GM12878 (cell line): ENCODE data around the gene EEPD1.

Experiments
- CTCF ChIP-seq, 3 experiments: IDR thresholded peaks in 2 of 3; conservative IDR thresholded peaks in 1 of 3; 2 replicates each; pipeline ENCODE4 v1.5.1; 2011; ENCODE audit warnings: low read depth in 3 of 3, low read length in 3 of 3, mild to moderate bottlenecking in 3 of 3, control low read depth in 2 of 3, moderate library complexity in 2 of 3, inconsistent platforms in 1 of 3, mixed read lengths in 1 of 3; ENCODE audit not compliant: control insufficient read depth in 2 of 3, insufficient read depth in 1 of 3; ENCODE audit errors: extremely low read depth in 1 of 3
- HCFC1 ChIP-seq: fragments of 150-350 bp; IDR thresholded peaks from 2 replicates; pipeline ENCODE4 v1.6.1; 2014; ENCODE audit warnings: low read length
- MYC ChIP-seq: IDR thresholded peaks from 2 replicates; pipeline ENCODE4 v1.6.1; 2011; ENCODE audit warnings: mild to moderate bottlenecking, low read length, moderate library complexity, inconsistent platforms; ENCODE audit not compliant: insufficient read depth, insufficient replicate concordance, insufficient read length, severe bottlenecking
- POLR2AphosphoS5 ChIP-seq: IDR thresholded peaks from 2 replicates; pipeline ENCODE4 v1.6.1; 2011; ENCODE audit warnings: mild to moderate bottlenecking, low read length, inconsistent platforms
- SMAD5 ChIP-seq: IDR thresholded peaks from 2 replicates; pipeline ENCODE4 v1.6.1; 2016; ENCODE audit warnings: antibody characterized with exemption, low read depth
- SMC3 ChIP-seq: IDR thresholded peaks from 2 replicates; pipeline ENCODE4 v1.6.1; 2011; ENCODE audit warnings: low read length, improper control_type of control experiment, borderline replicate concordance
- USF2 ChIP-seq: IDR thresholded peaks from 2 replicates; pipeline ENCODE4 v1.6.1; 2011; ENCODE audit warnings: low read depth, low read length, improper control_type of control experiment, borderline replicate concordance

GRCh38 chr7:36316319-36316718 lies 163.3 kb downstream of the EEPD1 start:
- TF ChIP-seq POLR2AphosphoS5 (no peak), MYC (no peak), SMAD5 (no peak), USF2 (no peak), CTCF (IDR thresholded peaks at IDR 0.05 in 2 of 3, conservative IDR thresholded peaks at IDR 0.05 in 1 of 3; ENCODE audit: control insufficient read depth in 2 of 3, extremely low read depth in 1 of 3, insufficient read depth in 1 of 3, low read depth in 3 of 3, low read length in 3 of 3) (no peak), HCFC1 (no peak), SMC3 (no peak)
